Suprapubic skin (tissue), 4 donors: ENCODE data around the gene MYO10. TPM values are rescaled to one million over a fixed set of nuclear protein-coding genes. Genes with fewer than 3 reads are reported as not detected.

Experiments
- DNase-seq, 2 donors: peaks; one replicate each; pipeline ENCODE4 v3.0.0-alpha.2; 2019; ENCODE audit warnings: low spot score in 2 of 2
- H3K27ac ChIP-seq: fragments of 200-600 bp; sonication (generic); one replicate; pipeline ENCODE4 v1.5.1; 2019
- H3K27me3 ChIP-seq: fragments of 200-600 bp; sonication (generic); one replicate; pipeline ENCODE4 v1.5.1; 2019
- H3K36me3 ChIP-seq: fragments of 200-600 bp; sonication (generic); one replicate; pipeline ENCODE4 v1.5.1; 2019
- H3K4me1 ChIP-seq: fragments of 200-600 bp; sonication (generic); one replicate; pipeline ENCODE4 v1.5.1; 2019
- H3K4me3 ChIP-seq: fragments of 200-600 bp; sonication (generic); one replicate; pipeline ENCODE4 v1.5.1; 2019; ENCODE audit warnings: mild to moderate bottlenecking
- H3K9me3 ChIP-seq: fragments of 200-600 bp; sonication (generic); one replicate; pipeline ENCODE4 v1.5.1; 2019
- EP300 ChIP-seq: sonication (generic); formaldehyde crosslinking; IDR thresholded peaks from one replicate; pipeline ENCODE4 v1.6.1; 2017; ENCODE audit warnings: antibody characterized with exemption
- POLR2A ChIP-seq, 2 donors: fragments of 450-650 bp; IDR thresholded peaks; one replicate each; pipeline ENCODE4 v1.6.1; 2017; ENCODE audit warnings: antibody characterized with exemption in 2 of 2, mild to moderate bottlenecking in 2 of 2, moderate library complexity in 2 of 2
- POLR2AphosphoS5 ChIP-seq, 3 donors: sonication (generic); formaldehyde crosslinking; IDR thresholded peaks; one replicate each; pipeline ENCODE4 v1.6.1; 2017; ENCODE audit warnings: antibody characterized with exemption in 3 of 3
- WGBS: methylation state at CpG from one replicate; pipeline ENCODE4 v1.1.5; 2018; 5-methylcytosine and 5-hydroxymethylcytosine counted together
- total RNA-seq, 4 donors: library from RNA; depleted of rRNA; stranded (reverse); fragments of >200 nt; gene quantifications; one replicate each; pipeline ENCODE4 v1.1.0, GENCODE V29; 2016
- TF ChIP-seq, protein P1 (sequence below), 2 donors: fragments of 200-600 bp in 1 of 2; fragments of 450-650 bp in 1 of 2; sonication (generic) in 1 of 2; IDR thresholded peaks; one replicate each; pipeline ENCODE4 v1.5.1; 2016 to 2019; ENCODE audit warnings: antibody characterized with exemption in 2 of 2, mild to moderate bottlenecking in 1 of 2, moderate library complexity in 1 of 2

The MYO10 gene
- total RNA-seq, 4 donors from 2014 or later, result 37.7 to 109 (median 64.6) TPM

DNA sequence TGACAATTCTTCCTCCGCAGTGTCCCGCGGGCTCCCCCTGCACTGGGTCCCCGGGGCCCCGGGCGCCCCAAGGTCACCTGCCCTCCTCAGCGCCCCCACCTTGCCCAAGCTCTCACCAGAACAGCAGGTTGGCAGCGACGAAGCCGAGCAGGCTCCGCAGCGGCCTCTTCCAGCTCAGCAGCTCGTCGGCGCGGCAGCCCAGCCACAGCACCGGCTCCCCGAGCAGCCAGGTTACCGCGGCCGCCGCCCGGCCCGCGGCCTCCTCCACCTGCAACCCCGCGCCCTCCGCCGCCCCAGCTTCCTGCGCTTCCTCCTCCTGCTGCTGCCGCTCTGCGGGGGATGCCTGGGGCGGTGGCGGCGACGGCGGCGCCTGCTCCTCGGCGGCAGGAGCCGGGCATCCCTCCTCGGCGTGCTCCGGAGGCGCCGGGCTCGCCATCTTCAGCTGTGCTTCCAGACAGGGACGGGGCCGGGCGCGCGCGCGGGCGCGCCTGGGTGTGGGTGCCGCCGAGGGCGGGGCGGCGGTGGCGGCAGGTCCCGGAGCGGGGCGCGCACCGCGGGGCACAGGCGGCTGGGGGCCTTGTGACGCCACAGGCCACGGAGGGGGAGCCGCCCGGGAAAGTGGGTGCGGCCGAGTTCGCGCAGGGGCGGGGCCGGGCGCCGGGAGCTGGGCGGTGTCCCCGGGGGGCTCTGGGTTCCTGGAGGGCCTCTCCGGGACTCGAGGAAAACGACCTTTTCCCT, 319.4 kb downstream of the MYO10 start, which contains the start of gene RETREG1:
Gene RETREG1 (minus strand): TSS at position 462 of the 738 bp plus-strand sequence. CDS start 26 bp downstream, at position 436.
- peak within 1 kb of the TSS; percentile 77 for H3K27ac ChIP-seq

DNA sequence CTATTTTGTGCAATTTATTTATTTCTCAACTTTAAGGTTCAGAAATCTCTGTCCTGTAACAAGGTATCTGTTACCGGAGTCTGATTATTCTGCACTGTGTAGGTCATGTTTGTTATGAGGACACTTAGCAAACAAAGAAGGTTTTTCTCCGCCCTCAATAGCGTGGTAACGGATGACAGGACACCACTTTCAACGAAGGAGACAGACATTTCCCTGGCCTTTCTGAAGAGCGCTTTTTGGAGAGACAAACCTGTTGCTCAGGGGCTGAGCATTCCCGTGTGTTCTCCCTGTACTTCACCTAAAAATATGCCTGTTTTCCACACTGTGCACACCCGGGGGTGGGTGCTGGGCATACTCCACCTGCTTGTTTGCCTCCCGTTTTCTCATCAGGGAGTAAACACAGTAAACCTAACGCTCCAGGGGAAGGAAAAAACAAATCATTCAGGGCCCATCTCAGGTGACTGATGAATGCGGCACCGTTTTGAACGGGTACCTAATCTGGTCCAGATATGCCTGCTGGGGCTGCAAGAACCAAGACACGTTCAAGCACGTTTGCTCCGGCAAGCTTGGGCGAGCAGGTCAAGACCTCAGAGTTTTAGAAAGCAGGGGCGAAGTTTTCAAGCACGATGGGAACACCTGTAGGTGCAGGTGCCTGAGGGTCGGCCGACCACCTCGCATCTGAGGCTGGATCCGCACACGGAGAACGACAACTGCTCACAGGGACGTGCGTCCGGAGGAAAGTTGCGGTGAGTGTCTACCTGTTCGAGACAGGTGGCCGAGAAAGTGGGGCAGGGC, 320.1 kb downstream of the MYO10 start:
- 14% methylated on average over 26 of the region's 31 CpGs for WGBS
- H3K27me3 ChIP-seq, result no peaks in the 10 kb centered on the region
- no peaks in the 10 kb centered on the region for H3K36me3 ChIP-seq
- no peaks in the 10 kb centered on the region for H3K9me3 ChIP-seq
- peak overlapping the region; percentile 77 for H3K27ac ChIP-seq
- TF ChIP-seq POLR2A (IDR thresholded peaks at IDR 0.05) (no peak), POLR2AphosphoS5 (IDR thresholded peaks at IDR 0.05) (no peak), EP300 (no peak)
- TF ChIP-seq, protein P1, sequence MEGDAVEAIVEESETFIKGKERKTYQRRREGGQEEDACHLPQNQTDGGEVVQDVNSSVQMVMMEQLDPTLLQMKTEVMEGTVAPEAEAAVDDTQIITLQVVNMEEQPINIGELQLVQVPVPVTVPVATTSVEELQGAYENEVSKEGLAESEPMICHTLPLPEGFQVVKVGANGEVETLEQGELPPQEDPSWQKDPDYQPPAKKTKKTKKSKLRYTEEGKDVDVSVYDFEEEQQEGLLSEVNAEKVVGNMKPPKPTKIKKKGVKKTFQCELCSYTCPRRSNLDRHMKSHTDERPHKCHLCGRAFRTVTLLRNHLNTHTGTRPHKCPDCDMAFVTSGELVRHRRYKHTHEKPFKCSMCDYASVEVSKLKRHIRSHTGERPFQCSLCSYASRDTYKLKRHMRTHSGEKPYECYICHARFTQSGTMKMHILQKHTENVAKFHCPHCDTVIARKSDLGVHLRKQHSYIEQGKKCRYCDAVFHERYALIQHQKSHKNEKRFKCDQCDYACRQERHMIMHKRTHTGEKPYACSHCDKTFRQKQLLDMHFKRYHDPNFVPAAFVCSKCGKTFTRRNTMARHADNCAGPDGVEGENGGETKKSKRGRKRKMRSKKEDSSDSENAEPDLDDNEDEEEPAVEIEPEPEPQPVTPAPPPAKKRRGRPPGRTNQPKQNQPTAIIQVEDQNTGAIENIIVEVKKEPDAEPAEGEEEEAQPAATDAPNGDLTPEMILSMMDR (IDR thresholded peaks at IDR 0.05), result no peak
- no peak for DNase-seq
- peaks cover 25% of the 10 kb centered on the region for H3K4me1 ChIP-seq
- H3K4me3 ChIP-seq, result peak overlapping the region; percentile 92

More for the DNA sequence above, 319.4 kb downstream of the MYO10 start, which contains the start of gene RETREG1:
- Histone ChIP-seq H3K27me3 (no peaks in the 10 kb centered on the region), H3K9me3 (no peaks in the 10 kb centered on the region), H3K4me1 (peaks cover 25% of the 10 kb centered on the region), H3K4me3 (peak within 1 kb of the TSS; percentile 92), H3K36me3 (no peaks in the 10 kb centered on the region)
- peak; percentile 84 to 89 for DNase-seq
- 0% methylated on average over 3 of the region's 86 CpGs for WGBS
- TF ChIP-seq POLR2AphosphoS5 (IDR thresholded peaks at IDR 0.05) (no peak), POLR2A (IDR thresholded peaks at IDR 0.05) (peak in 1 of 2 donors; percentile 40)
- TF ChIP-seq, protein P1 (IDR thresholded peaks at IDR 0.05), result no peak

DNA sequence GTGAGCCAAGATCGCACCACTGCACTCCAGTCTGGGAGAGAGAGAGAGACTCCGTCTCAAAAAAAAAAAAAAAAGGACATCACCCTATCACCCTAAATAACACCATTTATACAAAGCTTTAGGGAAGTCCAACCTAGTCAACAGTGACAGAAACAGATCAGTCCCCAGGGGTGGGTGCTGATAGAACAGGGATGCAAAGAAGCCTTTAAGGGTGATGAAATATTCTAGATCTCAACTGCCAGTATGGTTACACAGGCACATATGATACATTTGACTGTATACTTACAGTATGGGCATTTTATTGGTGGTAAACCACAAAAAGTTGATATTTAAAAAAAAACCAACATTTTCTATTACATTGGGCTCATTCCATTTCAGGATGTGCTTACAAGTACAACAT, 324.1 kb downstream of the MYO10 start:
- WGBS, result 83% methylated on average over 2 of the region's 2 CpGs
- H3K27me3 ChIP-seq, result no peaks in the 10 kb centered on the region
- H3K4me3 ChIP-seq, result no peak overlapping the region
- TF ChIP-seq EP300 (no peak), POLR2AphosphoS5 (IDR thresholded peaks at IDR 0.05) (no peak), POLR2A (IDR thresholded peaks at IDR 0.05) (no peak)
- TF ChIP-seq, protein P1 (IDR thresholded peaks at IDR 0.05), result no peak
- no peaks in the 10 kb centered on the region for H3K9me3 ChIP-seq
- H3K27ac ChIP-seq, result no peak overlapping the region
- DNase-seq, result no peak
- no peaks in the 10 kb centered on the region for H3K36me3 ChIP-seq
- peaks cover 18% of the 10 kb centered on the region for H3K4me1 ChIP-seq
